ENCODE measurements around the gene MIGA2. TPM values are rescaled to one million over a fixed set of nuclear protein-coding genes. Genes with fewer than 3 reads are reported as not detected.

The MIGA2 gene
- total RNA-seq, 1 experiment from 2014 or later, result 34.8 TPM

DNA sequence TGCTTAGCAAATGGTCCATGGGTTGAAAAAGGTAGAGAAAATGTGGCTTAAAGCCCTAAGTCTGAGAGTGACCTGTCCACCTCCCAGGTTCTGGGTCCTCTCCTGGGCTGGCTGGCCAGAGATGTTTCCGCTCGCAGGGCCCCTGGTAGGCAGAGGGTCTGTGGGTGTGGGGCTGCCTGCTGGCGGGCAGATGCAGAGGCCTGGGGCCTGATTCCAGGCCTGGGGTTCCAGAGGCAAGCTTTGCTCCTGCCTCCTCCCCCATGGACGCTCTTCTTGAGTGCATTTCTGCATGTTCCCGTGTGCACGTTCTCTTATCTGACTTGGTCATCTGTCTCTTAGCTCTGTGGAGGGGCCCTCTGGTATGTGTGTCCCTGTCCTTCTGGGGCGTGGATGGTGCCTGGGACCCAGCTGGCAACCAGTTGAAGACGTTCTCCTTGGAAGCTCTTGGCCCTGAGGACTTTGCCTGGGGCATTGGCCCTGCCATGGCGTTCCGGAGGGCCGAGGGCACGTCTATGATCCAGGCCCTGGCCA is 3.8 kb downstream of the MIGA2 start:
- ChIA-PET POLR2A (no interaction called here), CTCF (interaction anchor here (0.5 kb wide), 1 partner anchor 11 kb away, joined by 3 read pairs; no protein-coding TSS in a partner anchor)
- Histone ChIP-seq H3K4me3 (ENCODE audit: low read depth, low read length) (no peak overlapping the region), H3K36me3 (ENCODE audit: control insufficient read depth, insufficient read depth, low read length) (peaks cover 1% of the 10 kb centered on the region), H3K4me1 (peaks cover 11% of the 10 kb centered on the region; the same call in 1 of the 2 replicates), H3K9me3 (no peaks in the 10 kb centered on the region), H3K27me3 (replicated peaks; ENCODE audit: control insufficient read depth, insufficient read depth, low read length) (no peaks in the 10 kb centered on the region)
- H3K27me3 Mint-ChIP-seq (ENCODE audit: insufficient read depth, unreplicated experiment), result no peaks in the 10 kb centered on the region
- H3K36me3 Mint-ChIP-seq (ENCODE audit: insufficient read depth, unreplicated experiment), result peaks cover 46% of the 10 kb centered on the region
- no peak overlapping the region for H3K27ac Mint-ChIP-seq (ENCODE audit: unreplicated experiment)
- BruUV-seq (replicated peaks), result no TSS peak
- H3K4me1 Mint-ChIP-seq (ENCODE audit: low read depth, unreplicated experiment), result peaks cover 9% of the 10 kb centered on the region
- TF ChIP-seq, protein P1, sequence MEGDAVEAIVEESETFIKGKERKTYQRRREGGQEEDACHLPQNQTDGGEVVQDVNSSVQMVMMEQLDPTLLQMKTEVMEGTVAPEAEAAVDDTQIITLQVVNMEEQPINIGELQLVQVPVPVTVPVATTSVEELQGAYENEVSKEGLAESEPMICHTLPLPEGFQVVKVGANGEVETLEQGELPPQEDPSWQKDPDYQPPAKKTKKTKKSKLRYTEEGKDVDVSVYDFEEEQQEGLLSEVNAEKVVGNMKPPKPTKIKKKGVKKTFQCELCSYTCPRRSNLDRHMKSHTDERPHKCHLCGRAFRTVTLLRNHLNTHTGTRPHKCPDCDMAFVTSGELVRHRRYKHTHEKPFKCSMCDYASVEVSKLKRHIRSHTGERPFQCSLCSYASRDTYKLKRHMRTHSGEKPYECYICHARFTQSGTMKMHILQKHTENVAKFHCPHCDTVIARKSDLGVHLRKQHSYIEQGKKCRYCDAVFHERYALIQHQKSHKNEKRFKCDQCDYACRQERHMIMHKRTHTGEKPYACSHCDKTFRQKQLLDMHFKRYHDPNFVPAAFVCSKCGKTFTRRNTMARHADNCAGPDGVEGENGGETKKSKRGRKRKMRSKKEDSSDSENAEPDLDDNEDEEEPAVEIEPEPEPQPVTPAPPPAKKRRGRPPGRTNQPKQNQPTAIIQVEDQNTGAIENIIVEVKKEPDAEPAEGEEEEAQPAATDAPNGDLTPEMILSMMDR (IDR thresholded peaks at IDR 0.05; ENCODE audit: insufficient read depth in 1 of 2, low read depth in 1 of 2, low read length in 1 of 2, severe bottlenecking in 1 of 2, unreplicated experiment in 1 of 2), result no peak
- no peak for DNase-seq
- H3K4me3 Mint-ChIP-seq (ENCODE audit: unreplicated experiment), result no peak overlapping the region
- intact Hi-C loops (cut with micrococcal nuclease; ENCODE audit: unreplicated experiment), result no loop called here
- H3K9me3 Mint-ChIP-seq (ENCODE audit: unreplicated experiment), result no peaks in the 10 kb centered on the region

DNA sequence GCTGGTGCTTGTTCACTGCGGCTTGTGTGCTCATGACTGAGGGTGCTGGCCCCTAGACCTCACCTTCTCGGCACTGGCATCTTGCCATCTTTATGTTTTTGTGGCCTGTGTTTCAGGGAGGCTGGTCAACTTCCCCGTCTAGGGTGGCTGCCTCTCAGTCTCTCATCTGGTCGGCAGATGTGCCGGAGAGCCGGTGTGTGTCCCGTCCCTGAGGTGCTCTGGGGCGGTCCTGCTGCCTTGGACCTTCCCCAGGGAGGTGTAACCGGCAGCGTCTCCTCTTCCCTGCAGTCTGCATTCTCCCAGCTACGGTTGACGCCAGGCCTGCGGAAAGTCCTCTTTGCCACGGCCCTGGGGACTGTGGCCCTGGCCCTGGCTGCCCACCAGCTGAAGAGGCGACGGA is 5.6 kb downstream of the MIGA2 start:
- peaks cover 7% of the 10 kb centered on the region; the same call in 1 of the 2 replicates for H3K4me1 ChIP-seq
- no peak overlapping the region for H3K4me3 ChIP-seq (ENCODE audit: low read depth, low read length)
- Mint-ChIP-seq H3K36me3 (ENCODE audit: insufficient read depth, unreplicated experiment) (peaks cover 45% of the 10 kb centered on the region), H3K27me3 (ENCODE audit: insufficient read depth, unreplicated experiment) (no peaks in the 10 kb centered on the region), H3K27ac (ENCODE audit: unreplicated experiment) (no peak overlapping the region), H3K4me3 (ENCODE audit: unreplicated experiment) (no peak overlapping the region), H3K4me1 (ENCODE audit: low read depth, unreplicated experiment) (peaks cover 6% of the 10 kb centered on the region), H3K9me3 (ENCODE audit: unreplicated experiment) (no peaks in the 10 kb centered on the region)
- POLR2A ChIA-PET, result no interaction called here
- intact Hi-C loops (cut with micrococcal nuclease; ENCODE audit: unreplicated experiment), result no loop called here
- TF ChIP-seq, protein P1 (IDR thresholded peaks at IDR 0.05; ENCODE audit: insufficient read depth in 1 of 2, low read depth in 1 of 2, low read length in 1 of 2, severe bottlenecking in 1 of 2, unreplicated experiment in 1 of 2), result no peak
- H3K9me3 ChIP-seq, result no peaks in the 10 kb centered on the region
- DNase-seq, result no peak
- H3K27me3 ChIP-seq (replicated peaks; ENCODE audit: control insufficient read depth, insufficient read depth, low read length), result no peaks in the 10 kb centered on the region
- CTCF ChIA-PET, result no interaction called here
- BruUV-seq (replicated peaks), result no TSS peak
- H3K36me3 ChIP-seq (ENCODE audit: control insufficient read depth, insufficient read depth, low read length), result peaks cover 1% of the 10 kb centered on the region

DNA sequence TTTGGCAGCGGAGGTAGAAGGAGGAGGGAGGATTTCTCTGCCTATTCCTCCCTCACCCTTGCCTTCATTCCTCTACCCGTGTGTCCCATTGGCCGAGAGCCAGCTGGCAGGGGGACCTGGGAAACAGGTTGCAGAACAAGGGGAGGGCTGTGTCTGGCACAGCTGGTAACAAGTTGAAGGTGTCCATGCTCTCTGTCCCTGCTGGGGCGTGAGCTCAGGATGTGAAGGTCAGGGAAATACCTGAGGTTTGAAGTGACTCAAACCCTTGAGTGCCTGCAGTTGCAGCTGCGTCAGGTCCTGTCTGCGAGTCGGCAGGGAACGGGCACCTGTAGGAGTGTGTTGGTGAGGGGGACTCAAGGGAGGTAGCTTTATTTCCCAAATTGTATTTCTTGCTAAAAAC is 16.2 kb downstream of the MIGA2 start:
- Mint-ChIP-seq H3K9me3 (ENCODE audit: unreplicated experiment) (no peaks in the 10 kb centered on the region), H3K27me3 (ENCODE audit: insufficient read depth, unreplicated experiment) (no peaks in the 10 kb centered on the region), H3K36me3 (ENCODE audit: insufficient read depth, unreplicated experiment) (peaks cover 42% of the 10 kb centered on the region), H3K4me1 (ENCODE audit: low read depth, unreplicated experiment) (no peaks in the 10 kb centered on the region), H3K4me3 (ENCODE audit: unreplicated experiment) (no peak overlapping the region), H3K27ac (ENCODE audit: unreplicated experiment) (no peak overlapping the region)
- ChIA-PET POLR2A (no interaction called here), CTCF (no interaction called here)
- H3K27me3 ChIP-seq (replicated peaks; ENCODE audit: control insufficient read depth, insufficient read depth, low read length), result no peaks in the 10 kb centered on the region
- no peaks in the 10 kb centered on the region for H3K4me1 ChIP-seq
- intact Hi-C loops (cut with micrococcal nuclease; ENCODE audit: unreplicated experiment), result no loop called here
- no peak overlapping the region for H3K4me3 ChIP-seq (ENCODE audit: low read depth, low read length)
- DNase-seq, result no peak
- H3K36me3 ChIP-seq (ENCODE audit: control insufficient read depth, insufficient read depth, low read length), result no peaks in the 10 kb centered on the region; the same call in 1 of the 2 replicates
- no peaks in the 10 kb centered on the region for H3K9me3 ChIP-seq
- BruUV-seq (replicated peaks), result no TSS peak
- TF ChIP-seq, protein P1 (IDR thresholded peaks at IDR 0.05; ENCODE audit: insufficient read depth in 1 of 2, low read depth in 1 of 2, low read length in 1 of 2, severe bottlenecking in 1 of 2, unreplicated experiment in 1 of 2), result no peak

Data from Caco-2 (cell line).